Stimulated activated naive CD4-positive, alpha-beta T cell (primary cell): Measurements from ENCODE around the gene RADX.

Source experiments
- DNase-seq, 6 experiments: peaks; one replicate each; lab custom pipeline; 2025; lab: John Stamatoyannopoulos, UW

The RADX gene

GRCh38 chrX:106684207-106684606 is 72.4 kb downstream of the RADX start:
- DNase-seq = no peak

- DNase-seq = no peak
Observed at GRCh38 chrX:106692425-106693065, 80.8 kb downstream of the RADX start.

GRCh38 chrX:106696502-106696901 is 84.7 kb downstream of the RADX start:
- DNase-seq = no peak

GRCh38 chrX:106698693-106699092 is 86.9 kb downstream of the RADX start:
- DNase-seq = no peak

DNA sequence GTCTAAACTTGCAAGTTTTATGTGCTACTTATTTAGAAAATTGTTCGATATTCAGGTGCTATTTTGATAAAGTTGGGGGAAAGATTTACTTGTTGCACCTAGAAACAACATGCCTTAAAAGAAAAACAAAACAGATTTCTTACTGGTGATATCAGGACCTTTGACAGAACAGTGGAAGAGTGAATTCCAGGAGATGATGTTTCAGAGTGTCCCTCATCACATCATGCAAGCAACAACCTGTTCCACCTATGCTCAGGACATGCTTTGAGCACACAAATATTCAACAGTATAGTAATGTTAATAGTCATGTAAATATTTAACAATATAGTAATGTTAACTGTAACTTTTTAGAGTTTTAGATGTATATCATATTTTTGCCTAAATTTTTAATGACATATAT is 90.9 kb downstream of the RADX start:
- DNase-seq = no peak

DNA sequence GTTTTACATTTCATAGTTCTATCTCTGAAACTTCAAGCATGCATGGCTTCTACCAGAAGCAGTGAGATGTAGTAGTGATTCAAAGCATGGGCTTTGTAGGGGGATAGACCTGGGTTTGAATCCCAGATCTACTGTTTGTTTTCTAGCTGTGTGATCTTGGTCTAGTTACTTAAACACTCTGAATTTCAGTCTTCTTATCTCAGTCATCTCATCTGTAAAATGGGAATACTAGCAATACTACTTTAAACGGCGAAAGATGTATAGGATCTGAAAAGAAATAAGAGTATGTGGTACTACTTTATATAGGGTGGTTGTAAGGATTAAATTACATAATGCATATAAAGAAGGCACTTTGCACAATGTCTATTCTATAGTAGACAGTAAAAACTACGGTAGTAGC is 94.7 kb downstream of the RADX start:
- no peak for DNase-seq

DNA sequence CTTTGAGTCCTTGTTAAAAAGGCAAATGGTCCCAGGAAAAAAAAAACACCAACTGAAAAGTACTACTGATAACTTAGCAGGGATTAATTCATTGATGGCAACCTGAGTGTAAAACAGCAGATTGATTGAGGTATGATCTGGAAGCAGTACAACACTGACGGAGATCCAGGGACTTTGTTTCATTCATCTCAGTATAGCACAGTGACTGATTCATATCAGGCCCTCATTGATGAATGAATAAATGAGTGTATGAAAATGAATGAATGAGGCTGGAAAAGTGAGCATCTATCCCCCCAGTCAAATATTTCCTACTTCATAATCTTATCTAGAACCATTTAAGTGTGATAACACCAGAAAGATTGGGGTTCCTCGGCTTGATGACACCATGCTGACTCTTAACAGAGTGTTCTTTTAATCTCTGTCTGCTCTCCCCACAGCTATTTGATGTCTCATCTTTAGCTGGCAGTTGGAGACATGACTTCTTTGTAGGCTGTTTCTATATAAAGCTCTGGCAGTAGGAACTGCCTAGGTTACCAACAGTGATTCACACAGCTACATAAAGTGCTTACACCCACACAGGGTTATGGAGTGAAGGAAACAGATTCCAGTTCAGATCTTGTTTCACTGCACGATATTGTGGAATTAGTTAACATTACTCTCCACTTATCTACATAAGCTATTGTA is 96.1 kb downstream of the RADX start:
- no peak for DNase-seq

DNA sequence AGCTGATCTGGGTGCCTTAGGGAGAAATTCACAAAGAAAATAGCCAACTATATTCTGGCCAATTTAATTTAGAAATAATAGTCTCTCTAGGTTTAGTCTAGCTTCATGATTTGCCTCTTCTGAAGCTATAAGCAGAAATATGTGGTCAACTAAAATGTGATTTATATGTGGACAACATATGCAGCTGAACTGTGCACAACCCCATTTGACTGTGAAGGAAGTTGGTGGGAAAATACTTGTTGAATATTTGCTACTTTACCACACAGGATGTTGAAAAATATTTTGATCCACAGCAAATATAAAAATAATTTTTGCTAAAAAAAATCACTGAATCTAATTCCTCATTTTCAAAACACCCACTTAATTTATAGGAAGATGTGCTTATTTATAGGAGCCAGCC is 99.0 kb downstream of the RADX start:
- DNase-seq = no peak

GRCh38 chrX:106711375-106711774 is 99.6 kb downstream of the RADX start:
- no peak for DNase-seq

GRCh38 chrX:106716004-106716403 is 104.2 kb downstream of the RADX start:
- DNase-seq = no peak

GRCh38 chrX:106716463-106716862 is 104.7 kb downstream of the RADX start:
- no peak for DNase-seq

DNA sequence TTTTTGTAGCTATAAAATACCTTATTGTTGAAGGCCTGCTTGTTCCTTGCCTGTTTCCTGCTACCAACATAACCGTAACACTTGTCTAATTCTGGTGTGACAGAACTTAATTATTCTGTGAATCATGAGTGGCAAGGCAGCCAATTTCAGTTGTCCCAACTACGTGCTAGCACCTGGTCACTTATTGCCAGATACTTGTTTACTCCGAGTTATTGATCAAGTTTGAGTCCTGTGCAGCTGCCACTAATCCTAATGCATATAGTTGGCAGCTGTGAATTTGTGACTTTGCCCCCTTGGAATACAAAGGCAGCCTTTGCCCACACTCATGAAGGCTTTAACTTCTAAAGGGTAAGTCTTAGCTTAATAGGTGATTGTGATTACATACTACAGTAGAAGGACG is 106.9 kb downstream of the RADX start:
- DNase-seq = no peak

- DNase-seq = no peak
Observed at GRCh38 chrX:106725931-106726330, 114.2 kb downstream of the RADX start.

GRCh38 chrX:106726485-106727437 is 115.0 kb downstream of the RADX start, which contains the start of gene RNF128:
TSS of gene RNF128 (plus strand) at chrX:106726701. CDS start at chrX:106726914, 213 bp downstream.
- no peak for DNase-seq

DNA sequence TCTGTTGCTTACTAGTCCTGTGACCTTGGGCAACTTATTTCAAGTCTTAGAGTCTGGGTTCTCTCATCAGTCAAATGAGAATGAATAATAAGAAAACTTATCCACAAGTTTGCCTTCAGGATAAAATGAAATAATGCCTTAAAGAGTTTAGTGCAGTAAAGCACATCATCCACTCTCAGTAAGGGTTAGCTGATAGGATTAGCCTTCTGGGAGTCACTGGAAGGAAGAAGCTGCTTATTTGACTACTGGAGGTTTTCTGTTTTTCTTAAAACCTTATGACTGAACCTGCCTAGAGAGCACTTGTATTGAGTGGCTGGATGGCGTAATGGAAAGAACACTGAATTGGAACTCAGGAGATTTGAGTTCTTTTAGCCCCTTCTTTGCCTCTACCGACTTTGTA is 116.6 kb downstream of the RADX start:
- DNase-seq = no peak
